K562 (cell line): ENCODE data around the gene ZNF107.

Source experiments
- BRCA1 ChIP-seq, 2 experiments: fragments of 450-650 bp in 1 of 2; sonication (generic) in 1 of 2; formaldehyde crosslinking in 1 of 2; IDR thresholded peaks; 2 replicates each; pipeline versions ENCODE4 v1.5.0 to v1.6.1; 2017 to 2020; ENCODE audit warnings: mild to moderate bottlenecking in 1 of 2, missing genetic modification reagents in 1 of 2
- BRF1 ChIP-seq: IDR thresholded peaks from 3 replicates; pipeline ENCODE4 v1.6.1; 2011; ENCODE audit warnings: borderline replicate concordance, mild to moderate bottlenecking; ENCODE audit not compliant: insufficient read length; ENCODE audit errors: extremely low read depth
- ETV6 ChIP-seq, 3 experiments: fragments of 150-350 bp in 1 of 3; sonication (generic) in 1 of 3; formaldehyde crosslinking in 1 of 3; IDR thresholded peaks; 2 replicates each; pipeline versions ENCODE4 v1.6.1 to v1.8.0; 2014 to 2022; ENCODE audit warnings: borderline replicate concordance in 2 of 3, low read depth in 2 of 3, antibody characterized with exemption in 1 of 3, low read length in 1 of 3, mild to moderate bottlenecking in 1 of 3, missing genetic modification reagents in 1 of 3
- EZH2 ChIP-seq: IDR thresholded peaks from 2 replicates; pipeline ENCODE4 v1.6.1; 2012; ENCODE audit warnings: low read depth, mild to moderate bottlenecking, inconsistent platforms, low read length, borderline replicate concordance
- RFX5 ChIP-seq: IDR thresholded peaks from 2 replicates; pipeline ENCODE4 v1.6.1; 2011; ENCODE audit warnings: low read depth, mild to moderate bottlenecking, improper control_type of control experiment, low read length
- SOX6 ChIP-seq: fragments of 450-650 bp; IDR thresholded peaks from 2 replicates; pipeline ENCODE4 v1.6.1; 2014; ENCODE audit warnings: mild to moderate bottlenecking
- VEZF1 ChIP-seq: fragments of 200-800 bp; sonication (Bioruptor generic); IDR thresholded peaks from 2 replicates; pipeline ENCODE4 v1.6.1; 2017; ENCODE audit warnings: missing genetic modification characterization, missing compliant biosample characterization
- ZNF274 ChIP-seq: IDR thresholded peaks from 2 replicates; pipeline ENCODE4 v1.6.1; 2011; ENCODE audit warnings: low read depth, mild to moderate bottlenecking, low read length, moderate library complexity, borderline replicate concordance
- TF ChIP-seq, protein P1 (sequence below): fragments of 450-650 bp; IDR thresholded peaks from 2 replicates; pipeline ENCODE4 v1.6.1; 2016; ENCODE audit warnings: borderline replicate concordance
- TF ChIP-seq, protein P2 (sequence below), 3 experiments: IDR thresholded peaks in 2 of 3; conservative IDR thresholded peaks in 1 of 3; 2 replicates each; pipeline ENCODE4 v1.5.1; 2011 to 2012; ENCODE audit warnings: low read length in 3 of 3, mild to moderate bottlenecking in 3 of 3, control low read depth in 2 of 3, improper control_type of control experiment in 1 of 3, inconsistent platforms in 1 of 3, low read depth in 1 of 3, mixed read lengths in 1 of 3, moderate library complexity in 1 of 3; ENCODE audit not compliant: insufficient read depth in 2 of 3

GRCh38 chr7:64687249-64687648 lies 21.3 kb downstream of the ZNF107 start:
- TF ChIP-seq, protein P1, sequence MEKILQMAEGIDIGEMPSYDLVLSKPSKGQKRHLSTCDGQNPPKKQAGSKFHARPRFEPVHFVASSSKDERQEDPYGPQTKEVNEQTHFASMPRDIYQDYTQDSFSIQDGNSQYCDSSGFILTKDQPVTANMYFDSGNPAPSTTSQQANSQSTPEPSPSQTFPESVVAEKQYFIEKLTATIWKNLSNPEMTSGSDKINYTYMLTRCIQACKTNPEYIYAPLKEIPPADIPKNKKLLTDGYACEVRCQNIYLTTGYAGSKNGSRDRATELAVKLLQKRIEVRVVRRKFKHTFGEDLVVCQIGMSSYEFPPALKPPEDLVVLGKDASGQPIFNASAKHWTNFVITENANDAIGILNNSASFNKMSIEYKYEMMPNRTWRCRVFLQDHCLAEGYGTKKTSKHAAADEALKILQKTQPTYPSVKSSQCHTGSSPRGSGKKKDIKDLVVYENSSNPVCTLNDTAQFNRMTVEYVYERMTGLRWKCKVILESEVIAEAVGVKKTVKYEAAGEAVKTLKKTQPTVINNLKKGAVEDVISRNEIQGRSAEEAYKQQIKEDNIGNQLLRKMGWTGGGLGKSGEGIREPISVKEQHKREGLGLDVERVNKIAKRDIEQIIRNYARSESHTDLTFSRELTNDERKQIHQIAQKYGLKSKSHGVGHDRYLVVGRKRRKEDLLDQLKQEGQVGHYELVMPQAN: no peak
- TF ChIP-seq, protein P2, sequence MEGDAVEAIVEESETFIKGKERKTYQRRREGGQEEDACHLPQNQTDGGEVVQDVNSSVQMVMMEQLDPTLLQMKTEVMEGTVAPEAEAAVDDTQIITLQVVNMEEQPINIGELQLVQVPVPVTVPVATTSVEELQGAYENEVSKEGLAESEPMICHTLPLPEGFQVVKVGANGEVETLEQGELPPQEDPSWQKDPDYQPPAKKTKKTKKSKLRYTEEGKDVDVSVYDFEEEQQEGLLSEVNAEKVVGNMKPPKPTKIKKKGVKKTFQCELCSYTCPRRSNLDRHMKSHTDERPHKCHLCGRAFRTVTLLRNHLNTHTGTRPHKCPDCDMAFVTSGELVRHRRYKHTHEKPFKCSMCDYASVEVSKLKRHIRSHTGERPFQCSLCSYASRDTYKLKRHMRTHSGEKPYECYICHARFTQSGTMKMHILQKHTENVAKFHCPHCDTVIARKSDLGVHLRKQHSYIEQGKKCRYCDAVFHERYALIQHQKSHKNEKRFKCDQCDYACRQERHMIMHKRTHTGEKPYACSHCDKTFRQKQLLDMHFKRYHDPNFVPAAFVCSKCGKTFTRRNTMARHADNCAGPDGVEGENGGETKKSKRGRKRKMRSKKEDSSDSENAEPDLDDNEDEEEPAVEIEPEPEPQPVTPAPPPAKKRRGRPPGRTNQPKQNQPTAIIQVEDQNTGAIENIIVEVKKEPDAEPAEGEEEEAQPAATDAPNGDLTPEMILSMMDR (IDR thresholded peaks at IDR 0.05 in 2 of 3, conservative IDR thresholded peaks at IDR 0.05 in 1 of 3; ENCODE audit: insufficient read depth in 2 of 3, low read depth in 1 of 3, low read length in 3 of 3): no peak
- TF ChIP-seq ZNF274 (no peak), SOX6 (no peak), EZH2 (no peak), ETV6 (IDR thresholded peaks at IDR 0.05; ENCODE audit: borderline replicate concordance in 1 of 2, low read depth in 2 of 2, low read length in 1 of 2) (no peak), ETV6 (CRISPR knock-in tag; IDR thresholded peaks at IDR 0.05; ENCODE audit: borderline replicate concordance) (no peak), BRF1 (no peak), RFX5 (no peak), BRCA1 (IDR thresholded peaks at IDR 0.05) (no peak), BRCA1 (CRISPR knock-in tag; IDR thresholded peaks at IDR 0.05) (no peak), VEZF1 (no peak)
